ENCODE measurements around the gene ZBTB7B.
"Not testable (repeated sequence)": the region's sequence is repeated elsewhere in the genome, so short reads cannot be mapped to it uniquely, and the experiment has no call there.

The ZBTB7B gene

DNA sequence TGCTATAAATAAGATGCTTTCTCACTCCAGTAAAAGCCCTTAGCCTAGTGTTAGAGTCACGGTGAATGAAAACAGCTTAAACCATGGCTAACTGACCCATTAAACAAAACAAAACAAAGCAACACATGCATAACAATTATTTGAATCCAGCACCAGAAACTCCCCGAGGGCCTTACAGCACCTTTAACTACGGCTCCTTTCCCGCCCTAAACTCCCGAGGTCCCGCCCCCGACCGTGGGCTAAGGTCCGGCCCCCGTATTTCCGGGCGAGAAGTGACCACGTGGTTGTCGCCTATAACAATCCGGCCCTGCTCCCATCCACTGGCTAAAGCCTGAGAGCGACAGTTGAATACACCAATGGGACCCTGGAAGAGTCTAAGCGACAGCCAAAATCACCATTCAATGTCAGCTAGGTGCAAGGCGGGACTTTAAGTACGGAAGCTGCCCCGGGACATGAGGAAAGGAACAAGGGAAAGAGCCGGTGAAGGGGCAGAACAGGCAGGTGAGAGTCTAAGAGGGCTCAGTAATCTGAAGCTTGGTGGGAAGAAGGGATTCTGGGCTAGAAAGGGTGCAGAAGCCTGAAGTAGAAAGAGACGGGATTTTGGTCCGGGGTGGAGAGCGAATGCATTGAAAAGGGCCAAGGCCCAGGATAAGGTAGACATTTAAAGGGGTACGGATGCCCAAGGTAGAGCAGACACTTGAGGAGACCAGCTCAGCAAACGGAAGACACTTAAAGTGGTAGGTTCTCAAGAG, 19.5 kb upstream of the ZBTB7B start, which contains the start of gene FLAD1:
FLAD1 (plus strand) TSS at position 448 of the 752 bp plus-strand sequence. CDS start 351 bp downstream, outside the sequence.
- DNase-seq (ENCODE audit: extremely low read depth, low read depth): peak; percentile 99
- no peak for TF ChIP-seq CTCF (IDR thresholded peaks at IDR 0.05; ENCODE audit: low read depth, low read length)

- no peak for TF ChIP-seq CTCF (IDR thresholded peaks at IDR 0.05; ENCODE audit: low read depth, low read length)
- DNase-seq (ENCODE audit: extremely low read depth, low read depth): no peak
Observed at GRCh38 chr1:154983776-154984466, 18.7 kb upstream of the ZBTB7B start.

GRCh38 chr1:154986736-154987135, 15.9 kb upstream of the ZBTB7B start:
- not testable (repeated sequence) for DNase-seq (ENCODE audit: extremely low read depth, low read depth)

GRCh38 chr1:154987326-154987725, 15.3 kb upstream of the ZBTB7B start:
- TF ChIP-seq CTCF (IDR thresholded peaks at IDR 0.05; ENCODE audit: low read depth, low read length): no peak
- no peak for DNase-seq (ENCODE audit: extremely low read depth, low read depth)

DNA sequence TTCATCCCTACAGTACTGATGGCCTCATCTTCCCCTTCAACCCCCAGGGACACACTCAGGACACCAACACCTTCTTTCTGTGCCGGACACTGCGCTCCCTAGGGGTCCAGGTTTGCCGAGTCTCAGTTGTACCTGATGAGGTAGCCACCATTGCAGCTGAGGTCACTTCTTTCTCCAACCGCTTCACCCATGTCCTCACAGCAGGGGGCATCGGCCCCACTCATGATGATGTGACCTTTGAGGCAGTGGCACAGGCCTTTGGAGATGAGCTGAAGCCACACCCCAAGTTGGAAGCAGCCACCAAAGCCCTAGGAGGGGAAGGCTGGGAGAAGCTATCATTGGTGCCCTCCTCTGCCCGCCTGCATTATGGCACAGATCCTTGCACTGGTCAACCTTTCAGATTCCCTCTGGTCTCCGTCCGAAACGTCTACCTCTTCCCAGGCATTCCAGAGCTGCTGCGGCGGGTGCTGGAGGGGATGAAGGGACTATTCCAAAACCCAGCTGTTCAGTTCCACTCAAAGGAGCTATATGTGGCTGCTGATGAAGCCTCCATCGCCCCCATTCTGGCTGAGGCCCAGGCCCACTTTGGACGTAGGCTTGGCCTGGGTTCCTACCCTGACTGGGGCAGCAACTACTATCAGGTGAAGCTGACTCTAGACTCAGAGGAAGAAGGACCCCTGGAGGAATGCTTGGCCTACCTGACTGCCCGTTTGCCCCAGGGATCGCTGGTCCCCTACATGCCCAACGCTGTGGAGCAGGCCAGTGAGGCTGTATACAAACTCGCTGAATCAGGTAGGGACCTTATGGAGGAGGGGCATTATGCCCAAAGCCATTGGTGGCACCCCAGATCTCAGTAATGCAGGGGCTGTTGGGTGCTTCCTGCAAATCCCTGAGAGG, 14.3 kb upstream of the ZBTB7B start:
- DNase-seq (ENCODE audit: extremely low read depth, low read depth): no peak
- TF ChIP-seq CTCF (IDR thresholded peaks at IDR 0.05; ENCODE audit: low read depth, low read length): no peak

- no peak for TF ChIP-seq CTCF (IDR thresholded peaks at IDR 0.05; ENCODE audit: low read depth, low read length)
- no peak for DNase-seq (ENCODE audit: extremely low read depth, low read depth)
Observed at GRCh38 chr1:154989195-154989860, 13.3 kb upstream of the ZBTB7B start.

DNA sequence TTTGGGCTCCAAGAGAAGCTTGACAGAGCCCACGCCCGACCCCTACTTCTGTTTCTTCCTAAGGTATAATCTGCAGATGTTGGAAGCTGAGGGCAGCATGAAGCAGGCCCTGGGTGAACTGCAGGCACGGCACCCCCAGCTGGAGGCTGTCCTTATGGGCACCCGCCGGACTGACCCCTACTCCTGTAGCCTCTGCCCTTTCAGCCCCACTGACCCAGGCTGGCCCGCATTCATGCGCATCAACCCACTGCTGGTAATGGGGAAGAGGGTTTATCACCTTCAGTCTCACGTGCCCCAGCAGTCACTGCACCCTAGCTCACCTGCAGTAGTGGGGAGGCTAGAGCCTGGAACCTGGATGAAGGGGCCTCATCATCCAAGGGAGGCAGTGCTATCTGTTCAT, 12.3 kb upstream of the ZBTB7B start:
- no peak for DNase-seq (ENCODE audit: extremely low read depth, low read depth)
- TF ChIP-seq CTCF (IDR thresholded peaks at IDR 0.05; ENCODE audit: low read depth, low read length): no peak
